HFFc6 (cell line): ENCODE measurements around the gene TPO. TPM values are rescaled to one million over a fixed set of nuclear protein-coding genes. Genes with fewer than 3 reads are reported as not detected.

Experiments
- DNase-seq: peaks from one replicate; pipeline ENCODE4 v3.0.0-alpha.2; 2018
- H3K27ac Mint-ChIP-seq: 2 replicates; pipeline ENCODE4 v1.8.0; 2020; ENCODE audit warnings: mild to moderate bottlenecking, mixed read lengths
- H3K27me3 Mint-ChIP-seq: 2 replicates; pipeline ENCODE4 v1.8.0; 2021; ENCODE audit warnings: mild to moderate bottlenecking, moderate library complexity, mixed read lengths; ENCODE audit not compliant: insufficient read depth
- H3K36me3 Mint-ChIP-seq: 2 replicates; pipeline ENCODE4 v1.8.0; 2021; ENCODE audit warnings: low read depth, mixed read lengths
- H3K4me1 Mint-ChIP-seq: 2 replicates; pipeline ENCODE4 v1.8.0; 2020; ENCODE audit warnings: low read depth, mixed read lengths
- H3K4me3 Mint-ChIP-seq: 2 replicates; pipeline ENCODE4 v1.8.0; 2020; ENCODE audit warnings: mild to moderate bottlenecking, moderate library complexity, mixed read lengths
- H3K9me3 Mint-ChIP-seq: 2 replicates; pipeline ENCODE4 v1.8.0; 2020; ENCODE audit warnings: mild to moderate bottlenecking, mixed read lengths
- long read RNA-seq: library from polyadenylated mRNA; unstranded; transcript quantifications from one replicate; pipeline ENCODE4 v2.0.0, GENCODE V29; 2019
- total RNA-seq, 6 experiments: library from RNA; stranded (reverse); fragmentation: NEBNext Ultra II Directional; extraction: Animal tissue kit (Norgen Biotek cat#: 25700); gene quantifications; 2 replicates in 1 of 6; 3 replicates in 5 of 6; pipeline ENCODE4 v1.2.3, GENCODE V29; 2021
- TF ChIP-seq, protein P1 (sequence below): fragments of 200-600 bp; sonication (generic); IDR thresholded peaks from 2 replicates; pipeline ENCODE4 v1.5.0; 2021; ENCODE audit warnings: antibody characterized with exemption, mild to moderate bottlenecking

Gene TPO
- total RNA-seq = not detected
- long read RNA-seq = 0 reads

DNA sequence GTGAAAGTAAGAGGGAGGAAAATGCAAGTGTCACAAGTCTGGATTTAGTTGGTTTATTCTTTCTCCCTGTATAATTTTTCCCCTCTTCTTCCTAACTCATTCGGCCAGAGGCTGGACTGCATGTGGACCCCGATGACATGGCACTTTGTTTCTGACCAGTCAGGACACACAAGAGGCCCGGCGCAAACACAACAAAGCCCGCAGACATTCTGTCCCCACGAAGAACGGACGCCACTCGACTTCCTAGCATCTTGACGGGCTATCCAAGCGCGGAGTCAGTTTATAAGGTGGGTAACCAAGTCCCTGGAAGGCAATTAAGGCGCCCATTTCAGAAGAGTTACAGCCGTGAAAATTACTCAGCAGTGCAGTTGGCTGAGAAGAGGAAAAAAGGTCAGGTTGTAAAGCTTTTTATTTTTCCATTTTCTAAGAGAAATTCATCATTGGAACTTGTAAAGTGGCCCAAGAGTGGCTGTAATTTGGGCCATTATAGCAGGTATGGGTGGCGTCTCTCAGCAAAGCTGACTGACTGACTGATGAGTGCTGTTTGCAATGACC lies at the start of gene TPO:
TSS of gene TPO (plus strand) at position 308 of the 555 bp plus-strand sequence. CDS start 946 bp downstream, outside the sequence.
- no peak within 1 kb of the TSS for H3K4me3 Mint-ChIP-seq
- H3K9me3 Mint-ChIP-seq = peaks cover 39% of the 10 kb centered on the region
- H3K36me3 Mint-ChIP-seq = no peaks in the 10 kb centered on the region

DNA sequence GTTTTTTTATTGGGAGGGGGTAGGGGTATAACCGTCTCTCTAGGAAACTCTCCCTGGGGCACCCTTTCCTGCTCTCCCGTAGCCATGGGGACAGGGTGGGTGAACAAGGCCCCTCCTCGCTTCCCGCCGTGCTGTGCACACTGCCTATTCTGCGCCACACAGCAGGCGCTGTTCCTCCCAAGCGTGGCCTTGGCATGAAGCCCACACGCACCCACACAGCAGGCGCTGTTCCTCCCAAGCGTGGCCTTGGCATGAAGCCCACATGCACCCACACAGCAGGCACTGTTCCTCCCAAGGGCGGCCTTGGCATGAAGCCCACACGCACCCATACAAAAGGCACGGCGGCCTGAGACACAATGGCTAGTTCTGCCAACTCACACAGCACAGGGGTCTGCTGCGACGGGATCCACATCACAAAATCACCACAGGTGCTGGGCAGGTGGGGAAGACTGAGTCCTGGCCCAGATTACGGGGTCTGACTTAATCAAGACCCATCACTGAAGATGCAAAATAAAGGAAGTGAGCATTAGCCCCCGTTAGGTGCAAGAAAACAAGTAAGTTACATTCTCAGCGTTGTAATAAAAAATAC lies 46.6 kb upstream of the TPO start:
- H3K27ac Mint-ChIP-seq = no peak overlapping the region
- DNase-seq = no peak
- no peak overlapping the region for H3K4me3 Mint-ChIP-seq
- no peaks in the 10 kb centered on the region for H3K27me3 Mint-ChIP-seq
- peaks cover 17% of the 10 kb centered on the region for H3K9me3 Mint-ChIP-seq
- TF ChIP-seq, protein P1, sequence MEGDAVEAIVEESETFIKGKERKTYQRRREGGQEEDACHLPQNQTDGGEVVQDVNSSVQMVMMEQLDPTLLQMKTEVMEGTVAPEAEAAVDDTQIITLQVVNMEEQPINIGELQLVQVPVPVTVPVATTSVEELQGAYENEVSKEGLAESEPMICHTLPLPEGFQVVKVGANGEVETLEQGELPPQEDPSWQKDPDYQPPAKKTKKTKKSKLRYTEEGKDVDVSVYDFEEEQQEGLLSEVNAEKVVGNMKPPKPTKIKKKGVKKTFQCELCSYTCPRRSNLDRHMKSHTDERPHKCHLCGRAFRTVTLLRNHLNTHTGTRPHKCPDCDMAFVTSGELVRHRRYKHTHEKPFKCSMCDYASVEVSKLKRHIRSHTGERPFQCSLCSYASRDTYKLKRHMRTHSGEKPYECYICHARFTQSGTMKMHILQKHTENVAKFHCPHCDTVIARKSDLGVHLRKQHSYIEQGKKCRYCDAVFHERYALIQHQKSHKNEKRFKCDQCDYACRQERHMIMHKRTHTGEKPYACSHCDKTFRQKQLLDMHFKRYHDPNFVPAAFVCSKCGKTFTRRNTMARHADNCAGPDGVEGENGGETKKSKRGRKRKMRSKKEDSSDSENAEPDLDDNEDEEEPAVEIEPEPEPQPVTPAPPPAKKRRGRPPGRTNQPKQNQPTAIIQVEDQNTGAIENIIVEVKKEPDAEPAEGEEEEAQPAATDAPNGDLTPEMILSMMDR = no peak
- H3K4me1 Mint-ChIP-seq = no peaks in the 10 kb centered on the region
- H3K36me3 Mint-ChIP-seq = no peaks in the 10 kb centered on the region

More for the DNA sequence above, at the start of gene TPO:
- H3K27ac Mint-ChIP-seq = no peak within 1 kb of the TSS
- no peak for DNase-seq
- TF ChIP-seq, protein P1 = no peak
- peaks cover 5% of the 10 kb centered on the region for H3K27me3 Mint-ChIP-seq
- no peaks in the 10 kb centered on the region for H3K4me1 Mint-ChIP-seq

DNA sequence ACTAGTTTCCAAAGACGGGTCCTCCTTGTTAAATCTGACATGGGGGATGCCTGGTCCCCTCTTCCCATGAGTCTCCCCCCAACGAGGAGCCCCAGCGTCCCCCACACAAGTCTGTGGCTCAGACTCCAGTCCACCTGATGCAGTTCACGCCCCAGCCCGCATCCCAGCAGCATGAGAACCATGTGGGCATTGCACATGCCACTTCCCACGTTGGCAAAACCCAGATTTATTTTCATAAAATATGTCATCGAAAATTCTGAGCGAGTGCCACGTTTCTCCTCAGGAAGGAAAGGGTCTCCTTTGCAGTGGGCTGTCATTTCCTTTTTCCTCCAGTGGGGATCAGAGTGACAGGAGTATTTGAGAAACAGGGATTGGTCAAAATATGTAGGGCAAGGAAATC lies 45.7 kb upstream of the TPO start:
- Mint-ChIP-seq H3K9me3 (peaks cover 17% of the 10 kb centered on the region), H3K4me1 (no peaks in the 10 kb centered on the region), H3K36me3 (no peaks in the 10 kb centered on the region), H3K4me3 (no peak overlapping the region), H3K27ac (no peak overlapping the region), H3K27me3 (no peaks in the 10 kb centered on the region; the same call in 1 of the 2 replicates)
- DNase-seq = no peak
- TF ChIP-seq, protein P1 = no peak

DNA sequence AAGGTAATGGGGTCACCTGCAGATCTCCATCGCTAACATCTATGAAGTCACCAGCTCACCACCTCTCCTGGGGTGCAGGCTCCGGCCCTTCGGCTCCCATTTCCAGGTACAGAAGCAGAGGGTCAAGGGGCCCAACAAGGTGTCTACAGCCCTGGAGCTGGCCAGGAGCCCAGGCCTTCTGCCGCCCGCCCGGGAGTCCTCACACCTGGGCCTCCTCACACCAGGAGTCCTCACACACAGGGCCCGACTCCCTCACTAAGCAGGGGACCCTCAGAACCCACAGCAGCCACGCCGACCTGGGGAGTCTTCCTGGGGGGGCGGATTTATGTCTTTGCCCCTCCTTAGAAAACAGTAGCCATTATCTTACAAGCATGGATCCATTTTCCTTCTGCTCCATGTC lies 43.4 kb upstream of the TPO start:
- H3K4me3 Mint-ChIP-seq = no peak overlapping the region
- no peaks in the 10 kb centered on the region for H3K4me1 Mint-ChIP-seq
- peaks cover 16% of the 10 kb centered on the region; the same call in 1 of the 2 replicates for H3K9me3 Mint-ChIP-seq
- peaks cover 1% of the 10 kb centered on the region; the same call in 1 of the 2 replicates for H3K27me3 Mint-ChIP-seq
- no peak for DNase-seq
- no peak overlapping the region for H3K27ac Mint-ChIP-seq
- TF ChIP-seq, protein P1 = no peak
- no peaks in the 10 kb centered on the region for H3K36me3 Mint-ChIP-seq

DNA sequence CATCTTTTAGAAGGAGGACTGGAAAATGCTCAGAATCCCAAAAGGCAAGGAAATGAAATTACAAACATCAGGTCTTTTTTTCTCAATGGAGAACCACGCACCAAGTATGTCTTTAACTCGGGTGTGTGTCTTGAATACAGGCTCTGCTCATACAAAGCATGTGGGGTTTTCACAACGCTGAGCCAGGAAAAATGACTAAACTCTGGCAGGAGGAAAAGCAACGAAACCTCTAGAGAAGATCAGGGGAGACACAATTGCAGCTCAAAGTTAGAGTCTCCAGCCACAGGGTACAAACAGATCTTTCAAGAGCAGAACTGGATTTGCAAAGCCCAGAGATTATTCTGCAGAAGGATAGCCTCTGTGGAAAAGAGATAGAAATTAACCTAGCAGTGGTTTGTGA lies 42.8 kb upstream of the TPO start:
- no peaks in the 10 kb centered on the region for H3K4me1 Mint-ChIP-seq
- TF ChIP-seq, protein P1 = no peak
- H3K36me3 Mint-ChIP-seq = no peaks in the 10 kb centered on the region
- H3K27me3 Mint-ChIP-seq = peaks cover 1% of the 10 kb centered on the region; the same call in 1 of the 2 replicates
- no peak for DNase-seq
- no peak overlapping the region for H3K27ac Mint-ChIP-seq
- peak overlapping the region; percentile 29; the same call in 1 of the 2 replicates for H3K4me3 Mint-ChIP-seq
- H3K9me3 Mint-ChIP-seq = peaks cover 14% of the 10 kb centered on the region; the same call in 1 of the 2 replicates
